Activated naive CD8-positive, alpha-beta T cell treated with anti-CD3 and anti-CD28 coated beads for 36 hours (primary cell): ENCODE results near the gene HDAC11. TPM values are rescaled to one million over a fixed set of nuclear protein-coding genes. Genes with fewer than 3 reads are reported as not detected.

Experiments
- DNase-seq: peaks from one replicate; pipeline ENCODE4 v3.0.0; 2021
- H3K27ac Mint-ChIP-seq: one replicate; pipeline ENCODE4 v1.8.0; 2022; ENCODE audit warnings: mild to moderate bottlenecking, moderate library complexity, mixed read lengths
- H3K27me3 Mint-ChIP-seq: one replicate; pipeline ENCODE4 v1.8.0; 2022; ENCODE audit warnings: mild to moderate bottlenecking, mixed read lengths
- H3K36me3 Mint-ChIP-seq: one replicate; pipeline ENCODE4 v1.8.0; 2021; ENCODE audit warnings: mild to moderate bottlenecking, mixed read lengths
- H3K4me1 Mint-ChIP-seq: one replicate; pipeline ENCODE4 v1.8.0; 2021; ENCODE audit warnings: mixed read lengths
- H3K4me3 Mint-ChIP-seq: one replicate; pipeline ENCODE4 v1.8.0; 2022; ENCODE audit warnings: mild to moderate bottlenecking, moderate library complexity, mixed read lengths
- H3K9me3 Mint-ChIP-seq: one replicate; pipeline ENCODE4 v1.8.0; 2022; ENCODE audit warnings: mixed read lengths
- total RNA-seq, 2 experiments: library from RNA; stranded (reverse); gene quantifications; one replicate each; pipeline ENCODE4 v1.2.3, GENCODE V29; 2021

Gene HDAC11
- total RNA-seq, 2 experiments from 2014 or later, result 1.6 to 2.7 TPM

DNA sequence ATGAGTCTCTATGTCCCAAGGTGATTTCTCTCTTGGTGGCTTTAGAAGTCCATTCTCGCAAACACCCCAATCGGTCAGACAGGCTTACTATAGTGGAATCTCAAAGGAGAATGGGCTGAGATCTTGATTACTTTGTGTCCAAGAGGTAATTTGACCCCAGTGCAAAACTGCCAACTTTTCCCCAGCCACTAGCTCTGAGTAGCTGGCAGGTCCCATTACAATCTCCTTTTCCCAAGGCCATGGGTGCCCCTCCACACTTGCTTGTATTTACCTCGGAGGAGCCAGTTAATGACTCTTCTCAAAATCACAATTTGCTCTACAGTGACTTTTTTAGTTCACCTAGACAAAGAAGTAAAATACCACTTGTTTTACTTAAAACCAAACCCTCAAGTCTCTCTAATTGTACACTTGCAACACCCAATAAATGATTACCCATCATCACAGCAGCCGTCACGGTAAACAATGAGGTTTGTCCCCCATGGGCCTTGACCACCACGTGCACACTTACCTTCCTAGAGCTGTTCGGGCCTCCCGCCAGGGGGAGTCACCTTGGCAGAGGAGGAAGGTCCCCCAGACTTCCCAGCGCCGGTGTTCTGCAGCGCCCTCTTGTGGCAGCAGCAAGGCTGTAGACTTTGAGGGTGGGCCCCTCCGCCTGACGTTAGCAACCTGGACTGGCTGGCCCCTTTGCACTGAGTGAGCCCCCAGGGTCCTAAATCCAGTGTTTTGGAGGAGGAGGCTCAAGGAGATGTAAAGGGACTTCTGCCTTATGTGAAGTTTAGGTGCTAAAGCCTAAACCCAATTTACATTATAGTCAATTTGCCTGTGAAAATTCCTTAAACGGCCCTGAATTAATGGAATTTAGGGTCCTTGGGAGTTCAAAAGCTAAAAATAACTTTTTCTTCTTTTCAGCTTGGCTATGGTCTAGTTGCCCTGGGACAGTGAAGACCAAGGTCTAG lies 18.7 kb upstream of the HDAC11 start:
- Mint-ChIP-seq H3K4me3 (no peak overlapping the region), H3K27me3 (no peaks in the 10 kb centered on the region), H3K4me1 (peaks cover 2% of the 10 kb centered on the region), H3K27ac (no peak overlapping the region), H3K36me3 (no peaks in the 10 kb centered on the region), H3K9me3 (no peaks in the 10 kb centered on the region)
- DNase-seq, result peak; percentile 83

DNA sequence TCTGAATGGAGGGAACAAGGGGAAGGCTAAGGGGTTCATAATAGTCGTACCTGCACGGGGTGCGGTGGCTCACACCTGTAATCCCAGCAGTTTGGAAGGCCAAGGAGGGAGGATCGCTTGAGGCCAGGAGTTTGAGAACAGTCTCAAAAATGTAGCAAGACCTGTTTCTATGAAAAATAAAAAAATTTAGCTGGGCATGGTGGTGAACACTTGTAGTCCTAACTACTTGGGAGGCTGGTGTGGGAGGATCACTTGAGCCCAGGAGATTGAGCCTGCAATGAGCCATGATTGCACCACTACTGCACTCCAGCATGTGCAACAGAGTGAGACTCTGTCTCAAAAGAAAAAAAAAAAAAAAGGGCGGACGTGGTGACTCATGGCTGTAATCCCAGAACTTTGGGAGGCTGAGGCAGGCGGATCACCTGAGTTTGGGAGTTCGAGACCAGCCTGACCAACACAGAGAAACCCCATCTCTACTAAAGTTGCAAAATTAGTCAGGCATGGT lies 17.9 kb upstream of the HDAC11 start:
- Mint-ChIP-seq H3K36me3 (no peaks in the 10 kb centered on the region), H3K4me1 (peaks cover 2% of the 10 kb centered on the region), H3K27ac (no peak overlapping the region), H3K9me3 (no peaks in the 10 kb centered on the region), H3K4me3 (no peak overlapping the region), H3K27me3 (no peaks in the 10 kb centered on the region)
- DNase-seq, result no peak

DNA sequence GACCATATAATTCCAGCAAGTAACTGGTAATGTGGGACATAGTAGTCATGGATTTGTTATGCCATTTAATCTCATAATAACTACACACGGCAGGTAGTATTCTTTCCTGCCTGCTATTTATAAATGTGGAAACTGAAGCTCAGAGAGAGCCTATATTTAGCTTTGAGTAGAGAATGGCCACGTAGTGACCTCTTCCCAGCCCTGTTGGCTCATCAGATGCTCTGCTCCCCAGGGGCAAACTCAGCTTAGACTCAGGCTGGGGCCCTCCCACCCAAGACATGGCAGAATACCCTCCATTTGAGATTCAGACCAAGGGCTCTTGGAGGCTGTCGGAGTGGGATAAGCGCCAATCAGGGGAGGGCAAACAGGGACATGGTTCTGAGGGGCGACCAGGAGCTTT lies 17.3 kb upstream of the HDAC11 start:
- no peak for DNase-seq
- H3K4me3 Mint-ChIP-seq, result no peak overlapping the region
- H3K27ac Mint-ChIP-seq, result no peak overlapping the region
- no peaks in the 10 kb centered on the region for H3K27me3 Mint-ChIP-seq
- H3K36me3 Mint-ChIP-seq, result no peaks in the 10 kb centered on the region
- no peaks in the 10 kb centered on the region for H3K9me3 Mint-ChIP-seq
- peaks cover 2% of the 10 kb centered on the region for H3K4me1 Mint-ChIP-seq

DNA sequence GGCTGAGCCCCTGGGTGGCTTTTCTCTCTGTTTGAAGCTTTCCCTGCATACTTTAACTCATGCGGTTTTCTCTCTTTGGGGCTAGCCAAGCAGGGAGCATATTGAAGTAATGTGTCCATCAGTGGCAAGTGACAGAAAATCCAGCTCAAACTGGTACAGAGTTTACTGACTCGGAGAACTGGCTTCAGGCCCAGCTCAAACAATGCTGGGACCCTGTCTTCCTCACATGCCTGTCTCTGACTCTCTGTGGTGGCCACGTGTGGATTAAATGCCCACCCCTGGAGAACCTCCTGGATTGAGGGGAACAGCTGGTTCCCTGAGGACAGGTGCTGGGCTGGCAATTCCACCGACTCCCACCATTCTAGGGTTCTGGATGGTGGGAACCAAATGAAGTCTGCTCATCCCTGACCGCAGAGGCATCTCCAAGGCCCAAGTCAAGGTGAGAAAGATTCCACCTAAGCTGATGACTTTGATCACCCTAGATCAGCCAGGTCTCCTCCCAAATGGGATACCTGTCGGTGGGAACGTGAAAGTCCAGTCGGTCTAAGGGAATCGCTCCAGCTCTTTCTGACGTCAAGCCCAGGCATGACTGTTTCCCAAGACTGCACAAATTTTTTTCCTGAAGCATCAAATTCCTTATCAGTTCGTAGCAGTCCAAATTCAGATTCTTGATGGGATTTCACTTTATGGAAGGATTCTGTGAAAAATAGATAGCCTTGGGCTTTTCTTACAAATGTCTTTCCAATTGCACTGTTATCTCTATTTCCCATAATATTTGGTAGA lies 16.3 kb upstream of the HDAC11 start:
- DNase-seq, result no peak
- no peaks in the 10 kb centered on the region for H3K27me3 Mint-ChIP-seq
- H3K4me3 Mint-ChIP-seq, result no peak overlapping the region
- no peaks in the 10 kb centered on the region for H3K9me3 Mint-ChIP-seq
- H3K4me1 Mint-ChIP-seq, result peaks cover 2% of the 10 kb centered on the region
- H3K36me3 Mint-ChIP-seq, result no peaks in the 10 kb centered on the region
- H3K27ac Mint-ChIP-seq, result no peak overlapping the region

DNA sequence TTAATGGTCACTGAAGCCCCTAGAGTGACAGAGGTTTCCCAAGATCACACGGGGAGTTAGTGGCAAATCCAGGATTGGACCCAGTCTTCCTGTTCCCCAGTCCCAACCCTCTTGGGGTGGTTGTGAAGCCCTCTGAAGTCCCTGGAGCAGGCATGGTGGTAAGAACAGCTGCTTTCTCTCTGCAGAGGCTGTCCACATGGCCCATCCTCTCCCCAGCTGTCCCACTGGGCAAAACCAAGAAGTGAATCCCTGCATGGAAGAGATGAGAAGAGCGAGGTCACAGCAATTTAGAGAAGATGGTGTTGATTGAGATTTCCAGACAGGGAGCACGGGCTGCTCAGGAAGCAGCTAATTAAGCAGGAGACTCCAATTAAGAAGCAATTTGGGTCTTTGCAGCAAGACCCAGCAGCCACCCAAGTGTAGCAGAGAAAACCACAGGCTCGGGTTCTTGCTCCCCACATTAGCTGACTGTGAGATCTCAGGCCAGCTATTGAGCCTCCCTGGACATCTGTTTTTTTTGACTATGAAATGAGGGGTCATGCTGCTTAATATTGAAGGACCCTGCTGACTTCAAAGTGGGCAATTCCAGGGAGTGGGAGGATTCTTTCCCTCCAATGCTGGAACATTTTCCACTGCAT lies 14.8 kb upstream of the HDAC11 start:
- DNase-seq, result no peak
- Mint-ChIP-seq H3K9me3 (no peaks in the 10 kb centered on the region), H3K27me3 (no peaks in the 10 kb centered on the region), H3K4me1 (peaks cover 2% of the 10 kb centered on the region), H3K27ac (no peak overlapping the region), H3K36me3 (no peaks in the 10 kb centered on the region), H3K4me3 (no peak overlapping the region)

DNA sequence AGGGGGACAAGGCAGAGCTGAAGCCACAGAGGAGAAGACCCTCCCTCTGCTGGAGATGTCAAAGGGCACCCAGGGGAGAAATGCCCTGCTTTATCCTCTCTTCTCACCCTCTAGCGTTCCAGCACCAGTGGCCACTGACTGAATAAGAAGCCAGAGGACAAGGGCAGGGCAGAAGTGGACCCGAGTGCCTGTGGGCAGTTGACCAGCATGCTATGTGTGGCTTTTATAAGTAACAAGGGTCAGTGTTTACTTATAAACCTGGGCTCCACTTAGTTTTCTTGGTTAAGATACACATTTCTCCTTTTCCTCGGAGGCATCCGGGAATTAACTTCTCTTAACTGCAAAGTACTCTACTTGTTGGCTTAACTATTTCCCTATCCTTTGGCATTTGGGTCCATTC lies 13.3 kb upstream of the HDAC11 start:
- Mint-ChIP-seq H3K27me3 (no peaks in the 10 kb centered on the region), H3K36me3 (no peaks in the 10 kb centered on the region), H3K9me3 (no peaks in the 10 kb centered on the region), H3K4me1 (no peaks in the 10 kb centered on the region), H3K27ac (no peak overlapping the region), H3K4me3 (no peak overlapping the region)
- no peak for DNase-seq

DNA sequence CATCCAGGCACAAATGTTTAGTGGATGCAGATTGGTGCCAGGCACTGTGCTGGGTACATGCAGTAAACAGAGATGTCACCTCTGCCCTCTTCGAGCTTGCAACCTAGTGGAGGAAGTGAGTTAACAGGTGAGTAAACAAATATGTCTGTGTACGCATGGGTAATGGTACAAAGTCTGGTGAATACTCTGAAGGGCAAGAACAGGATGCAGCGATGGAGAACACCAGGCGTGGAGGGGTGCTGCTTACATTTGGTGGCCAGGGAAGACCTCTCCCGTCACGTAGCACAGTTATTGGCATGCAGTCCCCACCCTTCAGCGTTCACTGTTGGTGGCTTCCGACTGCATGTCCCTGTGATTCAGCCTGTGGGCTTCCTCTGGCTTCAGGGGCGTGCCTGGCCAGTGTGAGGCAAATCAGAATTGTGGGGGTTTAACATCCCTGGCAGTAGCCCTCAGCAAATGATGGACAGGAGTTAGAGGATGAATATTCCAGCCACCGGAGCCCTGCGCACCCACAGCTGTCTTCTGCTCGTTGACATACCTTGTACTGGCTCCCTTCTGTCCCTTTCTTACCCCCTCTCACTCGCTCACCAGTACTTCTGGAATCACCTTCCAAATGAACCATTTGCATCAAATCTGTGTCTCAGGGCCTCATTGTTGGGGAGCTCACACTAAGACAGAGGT lies 9.1 kb upstream of the HDAC11 start:
- Mint-ChIP-seq H3K9me3 (no peaks in the 10 kb centered on the region), H3K4me1 (no peaks in the 10 kb centered on the region), H3K27me3 (no peaks in the 10 kb centered on the region), H3K4me3 (no peak overlapping the region), H3K36me3 (no peaks in the 10 kb centered on the region), H3K27ac (no peak overlapping the region)
- DNase-seq, result no peak

DNA sequence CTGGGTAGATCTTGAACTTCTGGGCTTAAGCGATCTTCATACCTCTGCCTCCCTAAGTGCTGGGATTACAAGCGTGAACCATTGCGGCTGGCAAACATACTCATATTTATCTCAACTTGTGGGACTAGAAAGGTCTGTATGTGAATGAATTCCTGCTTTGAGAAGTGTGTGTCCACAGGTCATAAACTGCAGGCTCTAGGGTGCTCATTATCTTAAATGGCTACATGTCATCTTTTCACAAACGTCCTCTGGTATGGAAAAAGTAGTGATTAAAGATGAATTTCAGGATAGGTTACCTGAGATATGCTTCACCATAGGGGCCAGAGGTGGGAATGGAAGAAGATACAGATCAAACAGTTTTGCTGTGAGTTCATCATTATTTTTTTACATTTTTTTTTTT lies 7.8 kb upstream of the HDAC11 start:
- no peaks in the 10 kb centered on the region for H3K9me3 Mint-ChIP-seq
- H3K4me1 Mint-ChIP-seq, result no peaks in the 10 kb centered on the region
- no peak overlapping the region for H3K4me3 Mint-ChIP-seq
- H3K27me3 Mint-ChIP-seq, result no peaks in the 10 kb centered on the region
- DNase-seq, result no peak
- H3K27ac Mint-ChIP-seq, result no peak overlapping the region
- H3K36me3 Mint-ChIP-seq, result no peaks in the 10 kb centered on the region

DNA sequence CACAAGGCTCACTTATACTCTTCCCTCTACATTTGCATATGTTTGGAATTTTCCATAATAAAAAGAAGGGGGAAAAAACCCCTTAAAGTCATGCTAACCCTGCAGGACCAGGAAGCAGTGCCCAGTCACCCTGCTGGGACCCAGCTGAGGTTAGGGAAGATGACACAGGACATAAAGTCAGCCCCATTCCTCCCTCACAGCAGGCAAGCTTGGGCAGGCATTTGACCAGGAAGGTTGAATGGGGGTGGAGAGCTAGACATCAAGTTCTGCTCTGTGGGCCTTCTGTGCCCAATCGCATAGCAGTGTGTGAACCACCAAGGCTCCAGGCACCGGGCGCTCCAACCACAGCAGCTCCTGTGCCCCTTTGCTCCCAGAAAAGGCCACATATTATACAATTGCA lies 7.1 kb upstream of the HDAC11 start:
- Mint-ChIP-seq H3K27me3 (no peaks in the 10 kb centered on the region), H3K36me3 (no peaks in the 10 kb centered on the region), H3K4me3 (no peak overlapping the region), H3K27ac (no peak overlapping the region), H3K4me1 (no peaks in the 10 kb centered on the region), H3K9me3 (no peaks in the 10 kb centered on the region)
- no peak for DNase-seq

DNA sequence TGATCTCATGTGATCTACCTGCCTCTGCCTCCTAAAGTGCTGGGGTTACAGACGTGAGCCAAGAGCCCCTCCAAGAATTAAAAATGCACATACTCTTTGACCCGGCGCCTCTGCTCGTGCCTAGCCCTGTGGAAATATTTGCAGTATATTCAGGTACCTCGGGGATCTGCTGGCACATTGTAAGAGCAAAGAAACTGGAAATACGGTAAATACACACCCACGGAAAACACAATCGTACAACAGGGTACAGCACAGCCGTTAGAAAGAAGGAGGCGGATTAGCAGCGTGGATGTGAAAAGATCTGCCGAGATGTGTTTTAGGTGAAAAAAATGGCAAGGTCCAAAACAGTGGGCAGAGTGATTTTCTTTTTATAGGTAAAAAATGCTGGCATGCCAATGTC lies 6.1 kb upstream of the HDAC11 start:
- DNase-seq, result no peak
- H3K4me1 Mint-ChIP-seq, result peaks cover 7% of the 10 kb centered on the region
- no peaks in the 10 kb centered on the region for H3K9me3 Mint-ChIP-seq
- H3K4me3 Mint-ChIP-seq, result no peak overlapping the region
- no peaks in the 10 kb centered on the region for H3K36me3 Mint-ChIP-seq
- H3K27ac Mint-ChIP-seq, result no peak overlapping the region
- no peaks in the 10 kb centered on the region for H3K27me3 Mint-ChIP-seq

DNA sequence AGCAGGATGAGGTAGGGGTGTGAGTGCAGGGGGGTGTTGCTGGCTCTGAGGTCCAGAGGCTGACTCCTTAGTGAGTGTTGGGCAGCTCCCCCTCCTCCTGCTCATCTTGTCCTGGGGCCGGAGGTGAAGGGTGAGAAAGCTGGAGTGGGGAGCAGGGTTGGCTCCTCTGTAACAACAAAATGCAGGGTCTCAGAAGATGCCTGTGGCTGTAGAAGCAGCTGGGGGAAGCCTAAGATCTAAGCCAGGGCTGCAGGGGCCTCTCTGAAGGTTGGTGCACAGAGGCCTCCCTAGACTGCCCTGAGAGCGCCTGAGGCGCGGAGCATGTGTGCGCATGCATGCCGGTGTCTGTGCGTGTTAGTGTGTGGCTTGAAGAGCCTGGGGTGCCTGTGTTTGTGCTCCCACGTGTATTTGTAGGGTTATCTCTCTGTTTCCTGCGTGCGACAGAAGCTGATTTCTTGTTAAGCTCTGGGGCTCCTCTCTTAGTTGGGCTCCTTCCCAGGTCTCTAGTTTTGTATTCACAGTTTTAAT lies 5.3 kb upstream of the HDAC11 start:
- Mint-ChIP-seq H3K9me3 (no peaks in the 10 kb centered on the region), H3K27me3 (no peaks in the 10 kb centered on the region), H3K4me1 (peaks cover 8% of the 10 kb centered on the region), H3K4me3 (no peak overlapping the region), H3K36me3 (no peaks in the 10 kb centered on the region), H3K27ac (no peak overlapping the region)
- DNase-seq, result no peak

DNA sequence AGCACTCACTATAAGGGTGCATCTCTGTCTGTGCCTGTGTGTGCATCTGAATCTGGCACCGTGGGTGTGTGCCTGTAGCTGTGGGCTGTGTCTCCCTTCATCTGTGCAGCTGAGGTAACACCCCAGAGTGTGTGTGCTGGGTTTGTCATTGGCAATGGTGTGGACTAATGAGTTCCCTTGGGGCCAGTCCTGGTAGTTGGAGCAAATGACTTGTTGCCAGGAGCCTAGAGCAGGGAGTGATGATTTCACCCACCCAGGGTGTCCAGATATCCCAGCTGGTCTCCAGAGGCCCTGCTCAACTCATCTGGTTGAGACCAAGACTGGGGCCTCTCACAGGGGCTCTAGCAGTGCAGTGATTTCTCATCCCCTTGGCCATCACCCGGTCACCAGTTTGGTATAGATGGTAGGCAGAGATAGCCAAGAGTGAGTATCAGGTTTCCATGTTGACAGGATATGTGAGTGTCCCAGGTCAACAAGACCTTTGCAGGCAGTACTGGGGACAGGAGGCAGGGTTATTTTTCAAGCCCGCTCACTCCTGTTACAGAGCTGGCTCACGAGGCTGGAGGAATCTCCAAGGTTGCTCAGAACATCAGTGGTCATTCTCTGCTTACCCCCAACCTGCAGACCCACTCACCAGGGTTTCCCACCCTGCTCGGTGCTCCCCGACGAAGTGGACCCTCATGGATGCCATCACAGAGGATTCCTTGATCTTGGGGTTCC lies 4.1 kb upstream of the HDAC11 start:
- Mint-ChIP-seq H3K4me3 (no peak overlapping the region), H3K9me3 (no peaks in the 10 kb centered on the region), H3K4me1 (peaks cover 11% of the 10 kb centered on the region), H3K27me3 (no peaks in the 10 kb centered on the region), H3K27ac (no peak overlapping the region), H3K36me3 (no peaks in the 10 kb centered on the region)
- no peak for DNase-seq

DNA sequence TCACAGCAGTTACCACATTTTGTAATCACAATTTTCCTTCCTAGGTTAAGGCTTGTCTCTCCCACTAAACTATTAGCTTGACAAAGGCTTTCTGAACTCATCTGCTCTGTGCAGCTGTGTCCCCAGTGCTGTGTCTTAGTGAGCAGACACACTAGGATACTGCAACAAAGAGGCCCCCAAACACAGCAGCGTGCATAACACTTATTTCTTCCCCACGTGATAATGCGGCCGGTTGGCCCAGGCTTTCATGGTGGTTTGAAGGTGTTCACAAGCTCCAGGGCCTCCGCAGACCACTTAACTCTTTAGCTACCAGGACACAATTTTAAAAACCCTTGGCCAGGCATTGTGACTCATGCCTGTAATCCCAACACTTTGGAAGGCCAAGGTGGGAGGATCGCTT lies 2.2 kb upstream of the HDAC11 start:
- H3K36me3 Mint-ChIP-seq, result no peaks in the 10 kb centered on the region

DNA sequence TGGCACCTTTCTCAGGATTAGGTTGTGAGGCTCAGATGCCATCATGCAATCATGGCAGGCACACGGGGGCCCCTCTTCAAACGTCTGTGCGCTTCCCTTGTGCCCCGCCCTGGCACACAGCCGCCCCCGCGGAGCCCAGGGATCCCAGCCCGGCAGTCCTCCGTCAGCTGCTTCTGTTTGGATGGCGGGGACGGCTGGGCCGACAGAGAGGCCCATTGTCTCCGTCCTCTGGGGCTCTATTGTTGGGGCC lies 849 bp upstream of the HDAC11 start:
- no peaks in the 10 kb centered on the region for H3K27me3 Mint-ChIP-seq
- H3K4me1 Mint-ChIP-seq, result peaks cover 24% of the 10 kb centered on the region
- no peaks in the 10 kb centered on the region for H3K9me3 Mint-ChIP-seq
- H3K36me3 Mint-ChIP-seq, result no peaks in the 10 kb centered on the region
- peak overlapping the region; percentile 88 for H3K4me3 Mint-ChIP-seq
- DNase-seq, result peak; percentile 68
- peak overlapping the region; percentile 88 for H3K27ac Mint-ChIP-seq

More for the DNA sequence above, 2.2 kb upstream of the HDAC11 start:
- Mint-ChIP-seq H3K9me3 (no peaks in the 10 kb centered on the region), H3K27me3 (no peaks in the 10 kb centered on the region), H3K27ac (no peak overlapping the region), H3K4me3 (no peak overlapping the region), H3K4me1 (peaks cover 22% of the 10 kb centered on the region)
- no peak for DNase-seq
